BLaER1 treated with 17β-estradiol and CSF1 and Interleukin-3, amounts not matched to agents 10 nM and 100 nM (cell line): ENCODE results near the gene SLCO4A1.

Experiments
- H3K27ac ChIP-seq, 11 experiments: shearing (Covaris generic); formaldehyde crosslinking; 2 replicates each; pipeline ENCODE4 v1.8.1; 2022
- H3K27me3 ChIP-seq, 11 experiments: shearing (Covaris generic); formaldehyde crosslinking; 2 replicates each; pipeline ENCODE4 v1.8.1; 2022
- H3K36me3 ChIP-seq, 11 experiments: shearing (Covaris generic); formaldehyde crosslinking; 2 replicates each; pipeline ENCODE4 v1.8.1; 2022
- H3K4me1 ChIP-seq, 10 experiments: shearing (Covaris generic); formaldehyde crosslinking; 2 replicates each; pipeline ENCODE4 v1.8.1; 2022
- H3K4me2 ChIP-seq, 11 experiments: shearing (Covaris generic); formaldehyde crosslinking; 2 replicates each; pipeline ENCODE4 v1.8.1; 2022
- H3K4me3 ChIP-seq, 10 experiments: shearing (Covaris generic); formaldehyde crosslinking; 2 replicates each; pipeline ENCODE4 v1.8.1; 2022
- H3K9ac ChIP-seq, 11 experiments: shearing (Covaris generic); formaldehyde crosslinking; 2 replicates each; pipeline ENCODE4 v1.8.1; 2022
- H3K9me3 ChIP-seq, 11 experiments: shearing (Covaris generic); formaldehyde crosslinking; replicated peaks in 1 of 11; 2 replicates each; pipeline ENCODE4 v1.8.1; 2022
- H4K20me1 ChIP-seq, 11 experiments: shearing (Covaris generic); formaldehyde crosslinking; 2 replicates each; pipeline ENCODE4 v1.8.1; 2022
- Cebpa-rat ChIP-seq, 11 experiments: shearing (Covaris generic); IDR thresholded peaks; 2 replicates each; pipeline ENCODE4 v1.8.1; 2022

Gene SLCO4A1

DNA sequence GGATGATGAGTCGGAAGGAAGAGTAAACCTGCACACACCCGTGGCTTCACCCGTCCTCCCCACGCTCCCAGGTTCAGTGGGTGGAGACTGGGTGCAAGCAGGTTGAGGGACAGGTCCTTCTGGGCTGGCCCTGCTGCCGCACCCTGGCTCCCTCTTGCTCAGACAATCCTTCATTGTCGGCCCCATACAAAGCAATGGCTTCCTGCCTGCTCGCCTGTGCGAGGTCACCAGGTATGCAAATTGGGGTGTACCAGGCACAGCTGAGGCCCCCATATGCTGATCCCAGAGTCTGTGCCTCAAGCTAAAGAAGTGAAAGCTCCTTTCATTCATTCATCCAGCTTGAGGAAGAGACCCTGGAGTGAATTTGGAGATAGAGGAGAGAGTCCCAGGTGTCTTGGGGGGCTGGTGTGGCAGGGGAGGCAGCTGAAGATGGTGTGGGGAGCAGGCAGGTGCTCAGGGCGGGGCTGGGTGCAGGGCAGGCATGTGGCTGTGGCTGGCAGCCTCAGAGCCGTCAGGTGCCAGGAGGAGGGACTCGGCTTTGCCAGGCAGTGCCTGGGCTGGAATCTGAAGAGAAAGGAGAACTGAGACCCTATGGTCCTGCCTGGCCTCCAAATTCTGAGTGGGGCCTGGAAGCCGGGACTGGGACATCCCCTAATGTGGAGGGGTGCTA lies 4.7 kb downstream of the SLCO4A1 start:
- peaks cover 58 to 94% (median 92%) of the 10 kb centered on the region in 11 experiments for H4K20me1 ChIP-seq
- H3K4me1 ChIP-seq, result peaks cover 76 to 91% (median 87%) of the 10 kb centered on the region in 10 experiments
- H3K4me2 ChIP-seq, result peak overlapping the region; percentile 1 to 99 (median 13); a peak in 12 of 22 replicates
- peak overlapping the region in 1 of 10 experiments; percentile 98; a peak in 1 of 20 replicates for H3K4me3 ChIP-seq
- peaks cover 0 to 3% (median under 1%) of the 10 kb centered on the region in 11 experiments; a peak in 14 of 22 replicates for H3K27me3 ChIP-seq
- 0 out of 22 replicates have a peak overlapping the region, but pooled peaks of 2 of the 11 experiments have one; percentile 6 to 18 for H3K27ac ChIP-seq
- H3K9ac ChIP-seq, result peak overlapping the region in 6 of 11 experiments; percentile 4 to 80 (median 30); a peak in 7 of 22 replicates
- H3K9me3 ChIP-seq, result no peaks in the 10 kb centered on the region
- no peak for TF ChIP-seq Cebpa-rat (IDR thresholded peaks at IDR 0.05)
- peaks cover 3 to 63% (median 28%) of the 10 kb centered on the region in 11 experiments; a peak in 15 of 22 replicates for H3K36me3 ChIP-seq

DNA sequence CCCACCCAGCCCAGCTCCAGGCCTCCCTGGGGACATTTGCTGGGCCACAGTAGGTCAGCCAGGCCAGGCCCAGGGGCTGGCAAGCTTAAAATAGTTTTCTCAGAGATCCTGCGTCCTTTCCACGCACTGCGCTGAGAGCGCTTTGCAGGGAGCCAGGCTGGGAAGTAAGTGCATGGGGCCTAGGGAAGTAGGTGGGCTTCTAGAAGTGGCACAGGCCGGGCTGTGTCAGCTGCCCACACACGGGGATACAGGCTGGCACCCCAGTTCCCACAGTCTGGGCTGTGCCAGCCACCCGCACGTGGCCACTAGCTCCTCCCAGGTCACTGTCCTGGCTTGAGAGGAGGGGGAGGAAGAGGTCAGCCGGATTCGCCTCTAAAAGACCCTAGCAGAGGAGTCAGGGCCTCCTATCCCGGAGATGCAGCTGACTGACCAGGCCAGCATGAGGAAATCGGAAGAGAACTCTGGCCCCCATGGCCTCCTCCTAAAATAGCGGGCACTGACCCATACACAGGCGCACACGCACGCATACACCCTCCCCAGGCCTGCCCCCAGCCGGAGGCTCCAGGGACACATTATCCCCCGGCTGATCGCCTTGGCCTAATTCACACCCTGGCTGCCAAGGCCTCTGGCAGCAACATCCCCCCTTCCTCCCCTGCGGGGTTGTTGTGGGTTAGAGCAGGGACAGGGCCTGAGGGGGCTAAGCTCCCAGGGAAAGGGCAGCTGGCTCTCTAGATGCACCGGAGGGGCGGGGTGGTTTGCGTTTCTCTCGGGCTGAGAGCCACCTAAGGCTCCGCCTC lies 5.4 kb downstream of the SLCO4A1 start:
- TF ChIP-seq Cebpa-rat (IDR thresholded peaks at IDR 0.05), result no peak
- peak overlapping the region in 10 of 11 experiments; percentile 2 to 99 (median 23); a peak in 12 of 22 replicates for H3K4me2 ChIP-seq
- no peaks in the 10 kb centered on the region for H3K27me3 ChIP-seq
- no peaks in the 10 kb centered on the region for H3K9me3 ChIP-seq
- H4K20me1 ChIP-seq, result peaks cover 64 to 99% (median 97%) of the 10 kb centered on the region in 11 experiments
- H3K9ac ChIP-seq, result peak overlapping the region in 6 of 11 experiments; percentile 4 to 80 (median 28); a peak in 6 of 22 replicates
- H3K4me3 ChIP-seq, result no peak overlapping the region
- H3K27ac ChIP-seq, result 0 out of 22 replicates have a peak overlapping the region, but pooled peaks of 2 of the 11 experiments have one; percentile 6 to 18
- H3K36me3 ChIP-seq, result peaks cover 3 to 65% (median 31%) of the 10 kb centered on the region in 11 experiments; a peak in 16 of 22 replicates
- H3K4me1 ChIP-seq, result peaks cover 83 to 97% (median 93%) of the 10 kb centered on the region in 10 experiments

DNA sequence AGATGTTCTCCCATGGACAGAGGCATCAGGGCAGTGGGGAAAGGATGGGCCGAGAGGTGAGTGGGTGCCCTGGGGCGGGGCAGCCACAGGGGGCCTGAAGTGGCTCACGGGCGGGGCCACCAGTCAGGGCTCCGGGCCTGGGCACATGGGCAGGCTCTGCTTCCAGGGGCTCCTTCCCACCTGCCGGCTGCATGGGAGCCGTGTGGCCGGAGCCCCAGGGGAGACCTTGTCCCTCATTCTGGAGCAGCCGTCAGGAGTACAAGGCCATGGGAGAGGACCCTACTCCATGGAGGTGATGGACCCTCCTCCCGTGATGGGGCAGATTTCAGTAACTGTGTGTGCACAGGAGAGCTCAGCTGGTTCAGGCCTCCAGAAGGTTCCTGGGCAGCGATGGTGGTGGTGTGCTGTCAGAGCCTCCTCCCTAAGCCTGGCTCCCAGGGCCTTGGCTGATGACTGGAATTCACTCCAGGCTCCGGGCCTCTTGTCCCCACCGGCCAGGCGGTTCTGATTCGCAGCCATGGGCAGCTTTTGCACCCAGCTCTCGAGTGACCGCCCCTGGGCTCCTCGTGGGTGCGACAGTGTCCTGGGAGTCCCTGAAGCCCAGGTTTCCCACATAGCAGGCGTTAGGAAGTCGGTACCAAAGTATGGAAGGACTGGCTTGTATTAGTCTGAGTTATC lies 6.2 kb downstream of the SLCO4A1 start:
- H3K27me3 ChIP-seq, result no peaks in the 10 kb centered on the region
- peak overlapping the region in 4 of 11 experiments; percentile 13 to 80 (median 54); a peak in 4 of 22 replicates for H3K9ac ChIP-seq
- H3K27ac ChIP-seq, result 0 out of 22 replicates have a peak overlapping the region, but pooled peaks of 1 of the 11 experiments have one; percentile 18
- no peak overlapping the region for H3K4me3 ChIP-seq
- H3K9me3 ChIP-seq, result no peaks in the 10 kb centered on the region
- peaks cover 71 to 99% (median 97%) of the 10 kb centered on the region in 11 experiments for H4K20me1 ChIP-seq
- H3K4me2 ChIP-seq, result peak overlapping the region in 4 of 11 experiments; percentile 33 to 99 (median 99); a peak in 7 of 22 replicates
- H3K36me3 ChIP-seq, result peaks cover 3 to 73% (median 38%) of the 10 kb centered on the region in 11 experiments; a peak in 16 of 22 replicates
- H3K4me1 ChIP-seq, result peaks cover 84 to 99% (median 97%) of the 10 kb centered on the region in 10 experiments
- no peak for TF ChIP-seq Cebpa-rat (IDR thresholded peaks at IDR 0.05)

DNA sequence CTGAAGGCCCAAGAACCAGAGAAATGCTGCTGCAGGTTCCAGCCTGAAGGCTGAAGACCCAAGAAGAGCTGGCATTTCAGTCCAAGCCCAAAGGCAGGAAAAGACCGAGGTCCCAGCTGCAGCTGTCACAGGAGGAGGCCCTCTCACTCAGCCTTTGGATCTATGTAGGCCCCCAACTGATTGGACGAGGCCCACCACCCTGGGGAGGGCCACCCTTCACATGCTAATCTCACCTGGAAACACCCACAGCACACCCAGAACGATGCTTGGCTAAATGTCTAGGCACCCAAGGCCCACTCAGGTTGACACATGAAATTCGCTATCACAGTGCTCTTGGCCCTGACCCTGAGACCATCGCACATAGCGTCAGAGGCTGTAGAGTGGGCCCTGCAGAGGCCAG lies 6.8 kb downstream of the SLCO4A1 start:
- Histone ChIP-seq H3K4me3 (no peak overlapping the region), H3K9ac (0 out of 22 replicates have a peak overlapping the region, but pooled peaks of 2 of the 11 experiments have one; percentile 11 to 66), H4K20me1 (peaks cover 75 to 96% (median 95%) of the 10 kb centered on the region in 11 experiments), H3K4me2 (peak overlapping the region in 5 of 11 experiments; percentile 75 to 99 (median 76); a peak in 7 of 22 replicates), H3K27ac (no peak overlapping the region), H3K27me3 (no peaks in the 10 kb centered on the region), H3K9me3 (no peaks in the 10 kb centered on the region), H3K36me3 (peaks cover 3 to 76% (median 38%) of the 10 kb centered on the region in 11 experiments; a peak in 17 of 22 replicates), H3K4me1 (peaks cover 79 to 96% (median 94%) of the 10 kb centered on the region in 10 experiments)
- TF ChIP-seq Cebpa-rat (IDR thresholded peaks at IDR 0.05), result no peak

DNA sequence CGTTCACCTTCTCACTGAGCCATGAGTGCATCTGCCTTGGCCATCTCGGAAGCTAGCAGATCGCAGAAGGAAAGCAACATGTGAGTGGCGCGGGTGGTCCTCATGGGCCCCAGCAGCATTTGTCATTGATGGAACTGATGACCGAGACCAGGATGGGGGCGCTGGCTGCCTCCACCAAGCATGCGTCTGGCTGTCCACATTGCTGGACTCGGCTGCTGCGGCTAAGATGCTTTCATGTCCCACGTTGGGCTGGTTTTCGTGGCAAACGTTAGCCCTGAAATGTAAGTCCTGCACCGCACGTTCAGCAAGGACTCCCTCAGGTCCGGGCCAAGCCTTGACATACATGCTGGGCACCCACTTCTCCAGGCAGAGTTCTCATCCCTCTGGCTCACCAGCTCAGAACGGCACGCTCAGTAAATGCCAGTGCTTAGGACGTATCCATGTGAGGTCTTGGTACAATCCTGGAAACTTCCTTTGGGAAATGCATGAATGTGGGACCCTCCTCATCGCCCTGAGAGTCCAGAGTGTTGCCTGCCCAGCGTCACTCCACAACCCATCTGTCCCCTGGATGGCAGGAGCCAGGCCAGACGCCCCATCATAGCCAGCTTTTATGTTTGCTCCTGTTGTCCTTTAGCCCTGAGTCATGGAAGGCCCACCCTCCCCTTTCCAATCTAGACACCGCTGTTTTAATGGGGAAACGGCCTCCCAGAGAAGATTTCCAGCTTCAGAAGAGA lies 8.4 kb downstream of the SLCO4A1 start:
- peak overlapping the region in 5 of 11 experiments; percentile 13 to 69 (median 34); a peak in 7 of 22 replicates for H3K9ac ChIP-seq

DNA sequence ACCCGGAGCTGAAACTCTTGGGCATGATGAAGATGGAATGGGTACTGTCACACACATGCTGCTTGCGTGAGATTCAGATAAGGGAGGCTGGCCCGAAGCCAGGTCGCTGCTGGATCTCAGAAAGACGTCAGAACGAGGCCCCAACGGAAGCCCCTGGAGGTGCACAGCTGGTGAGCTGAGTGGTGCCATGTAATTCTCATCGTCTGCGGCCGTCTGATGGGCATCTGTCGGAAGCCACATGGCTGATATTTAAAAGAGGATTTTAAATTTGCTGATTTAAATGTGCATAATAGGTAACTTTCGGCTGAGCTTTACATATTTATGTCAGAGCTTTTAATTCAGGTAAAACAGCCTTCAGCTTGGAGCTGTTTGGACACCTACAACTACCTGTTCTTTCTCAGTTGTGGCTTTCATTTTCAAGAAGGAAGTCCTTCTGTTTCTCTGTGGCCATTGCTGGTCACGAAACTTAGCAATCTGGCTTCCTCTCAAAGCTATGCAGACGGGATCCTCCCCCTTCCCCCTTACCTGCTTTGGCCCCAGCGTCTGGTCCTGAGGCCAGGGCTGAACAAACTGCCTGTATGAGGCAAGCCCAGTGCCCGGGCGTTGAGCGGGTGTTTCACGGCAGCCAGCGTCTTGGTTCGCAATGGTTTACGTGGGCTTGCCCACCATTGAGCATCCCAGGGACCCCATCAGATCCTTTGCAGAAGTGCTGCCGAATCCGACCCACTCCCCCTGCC lies 9.2 kb downstream of the SLCO4A1 start:
- Histone ChIP-seq H3K4me3 (peak overlapping the region in 2 of 10 experiments; percentile 25 to 40; a peak in 2 of 20 replicates), H3K27ac (peak overlapping the region in 10 of 11 experiments; percentile 26 to 71 (median 56); a peak in 18 of 22 replicates), H3K27me3 (no peaks in the 10 kb centered on the region), H3K9me3 (no peaks in the 10 kb centered on the region), H3K9ac (peak overlapping the region in 7 of 11 experiments; percentile 28 to 69 (median 40); a peak in 8 of 22 replicates), H4K20me1 (peaks cover 86 to 96% (median 95%) of the 10 kb centered on the region in 11 experiments), H3K36me3 (peaks cover 4 to 87% (median 49%) of the 10 kb centered on the region in 11 experiments), H3K4me2 (peak overlapping the region; percentile 74 to 99 (median 85)), H3K4me1 (peaks cover 57 to 95% (median 80%) of the 10 kb centered on the region in 10 experiments)
- no peak for TF ChIP-seq Cebpa-rat (IDR thresholded peaks at IDR 0.05)

More for the DNA sequence above, 8.4 kb downstream of the SLCO4A1 start:
- H3K4me2 ChIP-seq, result peak overlapping the region; percentile 74 to 99 (median 85)
- H3K27me3 ChIP-seq, result no peaks in the 10 kb centered on the region
- no peaks in the 10 kb centered on the region for H3K9me3 ChIP-seq
- H3K4me1 ChIP-seq, result peaks cover 64 to 95% (median 87%) of the 10 kb centered on the region in 10 experiments
- H3K4me3 ChIP-seq, result no peak overlapping the region; a peak in 1 of 20 replicates
- H4K20me1 ChIP-seq, result peaks cover 86 to 96% (median 95%) of the 10 kb centered on the region in 11 experiments
- H3K27ac ChIP-seq, result peak overlapping the region in 8 of 11 experiments; percentile 26 to 71 (median 60); a peak in 12 of 22 replicates
- TF ChIP-seq Cebpa-rat (IDR thresholded peaks at IDR 0.05), result no peak
- peaks cover 3 to 86% (median 43%) of the 10 kb centered on the region in 11 experiments; a peak in 18 of 22 replicates for H3K36me3 ChIP-seq
